Nephron progenitor cell (in vitro differentiated cells): Measurements from ENCODE around the gene LPIN1.

Experiments
- DNase-seq: peaks from one replicate; pipeline ENCODE4 v3.0.0; 2021
- H3K27ac Mint-ChIP-seq: 2 replicates; pipeline ENCODE4 v1.8.0; 2021; ENCODE audit warnings: mild to moderate bottlenecking, moderate library complexity, mixed read lengths
- H3K27me3 Mint-ChIP-seq: 2 replicates; pipeline ENCODE4 v1.8.0; 2021; ENCODE audit warnings: mild to moderate bottlenecking, low read depth, mixed read lengths; ENCODE audit not compliant: poor library complexity
- H3K36me3 Mint-ChIP-seq: 2 replicates; pipeline ENCODE4 v1.8.0; 2021; ENCODE audit warnings: low read depth, mixed read lengths
- H3K4me1 Mint-ChIP-seq: 2 replicates; pipeline ENCODE4 v1.8.0; 2021; ENCODE audit warnings: mixed read lengths
- H3K4me3 Mint-ChIP-seq: 2 replicates; pipeline ENCODE4 v1.8.0; 2021; ENCODE audit warnings: mild to moderate bottlenecking, moderate library complexity, mixed read lengths
- H3K9me3 Mint-ChIP-seq: 2 replicates; pipeline ENCODE4 v1.8.0; 2021; ENCODE audit warnings: mild to moderate bottlenecking, moderate library complexity, mixed read lengths
- CTCF ChIP-seq: fragments of 200-600 bp; sonication (generic); IDR thresholded peaks from 2 replicates; pipeline ENCODE4 v1.5.0; 2021; ENCODE audit warnings: antibody characterized with exemption

Gene LPIN1

GRCh38 chr2:11705063-11705462 is 41.4 kb upstream of the LPIN1 start:
- H3K4me3 Mint-ChIP-seq: no peak overlapping the region
- H3K27ac Mint-ChIP-seq: no peak overlapping the region
- no peak for TF ChIP-seq CTCF
- H3K4me1 Mint-ChIP-seq: no peaks in the 10 kb centered on the region
- peaks cover 6% of the 10 kb centered on the region for H3K9me3 Mint-ChIP-seq
- H3K27me3 Mint-ChIP-seq: peaks cover 3% of the 10 kb centered on the region
- H3K36me3 Mint-ChIP-seq: no peaks in the 10 kb centered on the region
- DNase-seq: no peak

GRCh38 chr2:11705711-11706110 is 40.7 kb upstream of the LPIN1 start:
- no peaks in the 10 kb centered on the region for H3K4me1 Mint-ChIP-seq
- peaks cover 3% of the 10 kb centered on the region for H3K27me3 Mint-ChIP-seq
- no peak overlapping the region for H3K4me3 Mint-ChIP-seq
- H3K36me3 Mint-ChIP-seq: no peaks in the 10 kb centered on the region
- no peak for TF ChIP-seq CTCF
- no peak for DNase-seq
- no peak overlapping the region for H3K27ac Mint-ChIP-seq
- H3K9me3 Mint-ChIP-seq: peaks cover 6% of the 10 kb centered on the region

GRCh38 chr2:11708106-11708505 is 38.3 kb upstream of the LPIN1 start:
- TF ChIP-seq CTCF: no peak
- H3K4me1 Mint-ChIP-seq: no peaks in the 10 kb centered on the region

GRCh38 chr2:11709293-11709692 is 37.1 kb upstream of the LPIN1 start:
- no peaks in the 10 kb centered on the region for H3K36me3 Mint-ChIP-seq
- TF ChIP-seq CTCF: no peak
- H3K27ac Mint-ChIP-seq: no peak overlapping the region
- H3K4me1 Mint-ChIP-seq: peaks cover 2% of the 10 kb centered on the region
- no peak overlapping the region for H3K4me3 Mint-ChIP-seq
- no peak for DNase-seq
- peaks cover 6% of the 10 kb centered on the region for H3K9me3 Mint-ChIP-seq
- H3K27me3 Mint-ChIP-seq: peaks cover 7% of the 10 kb centered on the region

More at GRCh38 chr2:11708106-11708505, 38.3 kb upstream of the LPIN1 start:
- H3K27ac Mint-ChIP-seq: no peak overlapping the region
- H3K36me3 Mint-ChIP-seq: no peaks in the 10 kb centered on the region
- no peak for DNase-seq
- peaks cover 6% of the 10 kb centered on the region for H3K9me3 Mint-ChIP-seq
- peaks cover 7% of the 10 kb centered on the region for H3K27me3 Mint-ChIP-seq
- no peak overlapping the region for H3K4me3 Mint-ChIP-seq

- DNase-seq: no peak
- TF ChIP-seq CTCF: no peak
Observed at GRCh38 chr2:11710210-11710609, 36.2 kb upstream of the LPIN1 start.

GRCh38 chr2:11710632-11711353 is 35.6 kb upstream of the LPIN1 start:
- TF ChIP-seq CTCF: no peak
- Mint-ChIP-seq H3K9me3 (no peaks in the 10 kb centered on the region), H3K4me3 (no peak overlapping the region), H3K27me3 (peaks cover 9% of the 10 kb centered on the region), H3K27ac (no peak overlapping the region), H3K36me3 (no peaks in the 10 kb centered on the region), H3K4me1 (peaks cover 8% of the 10 kb centered on the region)
- DNase-seq: no peak

More at GRCh38 chr2:11710210-11710609, 36.2 kb upstream of the LPIN1 start:
- H3K27ac Mint-ChIP-seq: no peak overlapping the region
- H3K9me3 Mint-ChIP-seq: peaks cover 5% of the 10 kb centered on the region
- peaks cover 8% of the 10 kb centered on the region for H3K4me1 Mint-ChIP-seq
- peaks cover 11% of the 10 kb centered on the region for H3K27me3 Mint-ChIP-seq
- no peak overlapping the region for H3K4me3 Mint-ChIP-seq
- H3K36me3 Mint-ChIP-seq: no peaks in the 10 kb centered on the region
